Epithelial cell of prostate (primary cell): ENCODE results near the gene NANOGP8.

ENCODE experiments used
- DNase-seq: peaks from one replicate; pipeline ENCODE4 v3.0.0-alpha.2; 2011; ENCODE audit warnings: low read depth, low spot score
- H3K27ac ChIP-seq: fragments of 450-650 bp; 2 replicates; pipeline ENCODE4 v1.5.1; 2017; ENCODE audit warnings: mild to moderate bottlenecking

The NANOGP8 gene

GRCh38 chr15:35061825-35062737 lies 23.0 kb downstream of the NANOGP8 start:
- no peak for DNase-seq
- H3K27ac ChIP-seq = peak overlapping the region; percentile 65

GRCh38 chr15:35061161-35061824 lies 23.8 kb downstream of the NANOGP8 start:
- DNase-seq = peak; percentile 24
- H3K27ac ChIP-seq = peak overlapping the region; percentile 65

GRCh38 chr15:35060591-35060990 lies 24.5 kb downstream of the NANOGP8 start:
- peak overlapping the region; percentile 65 for H3K27ac ChIP-seq
- no peak for DNase-seq

- DNase-seq = no peak
- no peak overlapping the region for H3K27ac ChIP-seq
Observed at GRCh38 chr15:35058534-35059054, 26.5 kb downstream of the NANOGP8 start.

GRCh38 chr15:35055416-35056105 lies 29.5 kb downstream of the NANOGP8 start:
- H3K27ac ChIP-seq = no peak overlapping the region

GRCh38 chr15:35054380-35054779 lies 30.7 kb downstream of the NANOGP8 start:
- DNase-seq = no peak
- no peak overlapping the region for H3K27ac ChIP-seq

More at GRCh38 chr15:35055416-35056105, 29.5 kb downstream of the NANOGP8 start:
- DNase-seq = no peak

GRCh38 chr15:35047996-35048395 lies 37.1 kb downstream of the NANOGP8 start:
- H3K27ac ChIP-seq = no peak overlapping the region

GRCh38 chr15:35047528-35047927 lies 37.6 kb downstream of the NANOGP8 start:
- no peak overlapping the region for H3K27ac ChIP-seq
- DNase-seq = no peak

More at GRCh38 chr15:35047996-35048395, 37.1 kb downstream of the NANOGP8 start:
- DNase-seq = no peak

- no peak overlapping the region for H3K27ac ChIP-seq
- DNase-seq = no peak
Observed at GRCh38 chr15:35043373-35044095, 41.6 kb downstream of the NANOGP8 start.

GRCh38 chr15:35040339-35041255 lies 44.5 kb downstream of the NANOGP8 start:
- H3K27ac ChIP-seq = no peak overlapping the region
- no peak for DNase-seq

- H3K27ac ChIP-seq = peak overlapping the region; percentile 31
- DNase-seq = no peak
Observed at GRCh38 chr15:35038626-35039451, 46.3 kb downstream of the NANOGP8 start.
